Panc1 (cell line): Measurements from ENCODE around the gene LIPH. TPM values are rescaled to one million over a fixed set of nuclear protein-coding genes. Genes with fewer than 3 reads are reported as not detected.

Source experiments
- ATAC-seq: fragments of 200-7000 bp; cut with Tn5 transposase; 2 replicates; pipeline ENCODE4 v1.9.1; 2020; ENCODE audit warnings: mild to moderate bottlenecking, moderate library complexity
- BruUV-seq: library from RNA; stranded (reverse); fragments of 400-500 nt; replicated peaks from 2 replicates; lab custom pipeline; 2021; lab: Mats Ljungman, UMichigan
- CTCF ChIA-PET: fragments of 300-600 bp; sonication (Branson Sonifier 250); formaldehyde crosslinking; loops from one replicate; lab custom pipeline; 2022; ENCODE audit warnings: antibody characterized with exemption; lab: Charles Lee
- POLR2A ChIA-PET: fragments of 300-600 bp; sonication (Branson Sonifier 250); formaldehyde crosslinking; loops from one replicate; lab custom pipeline; 2022; ENCODE audit warnings: antibody characterized with exemption; lab: Charles Lee
- DNase-seq: peaks from one replicate; pipeline ENCODE4 v3.0.0-alpha.2; 2010; ENCODE audit warnings: low read depth, low spot score
- H3K27ac ChIP-seq: 2 replicates; pipeline ENCODE4 v1.5.1; 2011; ENCODE audit warnings: mild to moderate bottlenecking, low read length, inconsistent platforms
- H3K27me3 ChIP-seq: fragments of 200-500 bp; sonication (Bioruptor generic); 2 replicates; pipeline ENCODE4 v1.6.0; 2014; ENCODE audit warnings: low read length, inconsistent platforms; ENCODE audit not compliant: control insufficient read depth, insufficient read depth
- H3K36me3 ChIP-seq: fragments of 200-500 bp; sonication (Bioruptor generic); 2 replicates; pipeline ENCODE4 v1.5.1; 2014; ENCODE audit warnings: inconsistent platforms, mild to moderate bottlenecking, low read length, moderate library complexity; ENCODE audit not compliant: control insufficient read depth, insufficient read depth
- H3K4me1 ChIP-seq: 2 replicates; pipeline ENCODE4 v1.5.1; 2011; ENCODE audit warnings: inconsistent platforms, mild to moderate bottlenecking, low read length, moderate library complexity; ENCODE audit not compliant: control insufficient read depth, insufficient read depth
- H3K4me3 ChIP-seq, 2 experiments: 2 replicates each; pipeline ENCODE4 v1.5.1; 2011 to 2012; ENCODE audit warnings: low read depth in 2 of 2, low read length in 2 of 2, mild to moderate bottlenecking in 2 of 2, inconsistent platforms in 1 of 2, moderate library complexity in 1 of 2
- H3K9me3 ChIP-seq: fragments of 200-500 bp; sonication (Bioruptor generic); 2 replicates; pipeline ENCODE4 v1.5.1; 2014; ENCODE audit warnings: low read depth, mild to moderate bottlenecking, inconsistent platforms, low read length, moderate library complexity; ENCODE audit not compliant: control insufficient read depth, insufficient read depth
- POLR2AphosphoS5 ChIP-seq: IDR thresholded peaks from 2 replicates; pipeline ENCODE4 v1.6.1; 2012; ENCODE audit warnings: mild to moderate bottlenecking, low read depth, low read length, moderate library complexity
- SIN3A ChIP-seq: IDR thresholded peaks from 2 replicates; pipeline ENCODE4 v1.6.1; 2012; ENCODE audit warnings: low read depth, mild to moderate bottlenecking, low read length, moderate library complexity, borderline replicate concordance; ENCODE audit not compliant: insufficient read depth
- TCF7L2 ChIP-seq: IDR thresholded peaks from 2 replicates; pipeline ENCODE4 v1.6.1; 2011; ENCODE audit warnings: mild to moderate bottlenecking, low read depth, low read length, inconsistent platforms
- in situ Hi-C: cut with HindIII; loops from 2 replicates; pipeline ENCODE4 v1.10.0; 2016; ENCODE audit warnings: low sequenced_read_pairs, low pct_unique_long_range_greater_than_20kb
- intact Hi-C: fragments of 100-400 bp; cut with micrococcal nuclease; formaldehyde crosslinking; loops from one replicate; pipeline ENCODE4 v1.10.0; 2022; ENCODE audit not compliant: unreplicated experiment
- total RNA-seq: library from RNA; stranded (reverse); gene quantifications from one replicate; pipeline ENCODE4 v1.2.1, GENCODE V29; 2021; ENCODE audit not compliant: unreplicated experiment
- TF ChIP-seq, protein P1 (sequence below), 2 experiments: IDR thresholded peaks; 2 replicates each; pipeline ENCODE4 v1.6.1; 2011 to 2012; ENCODE audit warnings: low read depth in 2 of 2, control low read depth in 1 of 2, low read length in 1 of 2, mild to moderate bottlenecking in 1 of 2, moderate library complexity in 1 of 2; ENCODE audit not compliant: insufficient read depth in 1 of 2
- TF ChIP-seq, protein P2 (sequence below): fragments of 450-650 bp; IDR thresholded peaks from 2 replicates; pipeline ENCODE4 v1.5.1; 2017; ENCODE audit warnings: mild to moderate bottlenecking

The LIPH gene
- total RNA-seq, 1 experiment from 2014 or later = 19.9 TPM

DNA sequence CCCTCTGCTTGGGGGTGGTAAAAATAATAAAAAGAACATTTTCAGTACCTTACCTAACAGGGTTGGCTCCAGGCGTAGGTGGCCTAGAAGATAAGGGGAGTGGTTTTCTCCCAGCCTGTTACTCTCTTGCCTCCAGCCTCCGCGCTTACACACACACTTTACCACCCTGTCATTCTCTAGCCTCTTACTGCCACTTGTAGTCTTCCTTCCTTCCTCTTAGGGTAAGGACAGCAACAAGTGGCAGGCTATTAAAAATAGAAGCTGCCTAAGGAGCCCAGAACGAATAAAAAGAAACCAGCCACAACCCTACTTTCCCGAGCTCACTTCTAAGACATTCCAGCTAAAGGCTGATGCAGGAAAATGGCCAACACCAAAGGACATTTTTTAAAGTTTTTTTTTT is 9.6 kb upstream of the LIPH start:
- Histone ChIP-seq H3K4me1 (peaks cover 13% of the 10 kb centered on the region), H3K27me3 (no peaks in the 10 kb centered on the region), H3K27ac (no peak overlapping the region), H3K36me3 (no peaks in the 10 kb centered on the region), H3K9me3 (no peaks in the 10 kb centered on the region), H3K4me3 (no peak overlapping the region)
- no peak for TF ChIP-seq SIN3A
- no peak for TF ChIP-seq TCF7L2
- TF ChIP-seq, protein P1, sequence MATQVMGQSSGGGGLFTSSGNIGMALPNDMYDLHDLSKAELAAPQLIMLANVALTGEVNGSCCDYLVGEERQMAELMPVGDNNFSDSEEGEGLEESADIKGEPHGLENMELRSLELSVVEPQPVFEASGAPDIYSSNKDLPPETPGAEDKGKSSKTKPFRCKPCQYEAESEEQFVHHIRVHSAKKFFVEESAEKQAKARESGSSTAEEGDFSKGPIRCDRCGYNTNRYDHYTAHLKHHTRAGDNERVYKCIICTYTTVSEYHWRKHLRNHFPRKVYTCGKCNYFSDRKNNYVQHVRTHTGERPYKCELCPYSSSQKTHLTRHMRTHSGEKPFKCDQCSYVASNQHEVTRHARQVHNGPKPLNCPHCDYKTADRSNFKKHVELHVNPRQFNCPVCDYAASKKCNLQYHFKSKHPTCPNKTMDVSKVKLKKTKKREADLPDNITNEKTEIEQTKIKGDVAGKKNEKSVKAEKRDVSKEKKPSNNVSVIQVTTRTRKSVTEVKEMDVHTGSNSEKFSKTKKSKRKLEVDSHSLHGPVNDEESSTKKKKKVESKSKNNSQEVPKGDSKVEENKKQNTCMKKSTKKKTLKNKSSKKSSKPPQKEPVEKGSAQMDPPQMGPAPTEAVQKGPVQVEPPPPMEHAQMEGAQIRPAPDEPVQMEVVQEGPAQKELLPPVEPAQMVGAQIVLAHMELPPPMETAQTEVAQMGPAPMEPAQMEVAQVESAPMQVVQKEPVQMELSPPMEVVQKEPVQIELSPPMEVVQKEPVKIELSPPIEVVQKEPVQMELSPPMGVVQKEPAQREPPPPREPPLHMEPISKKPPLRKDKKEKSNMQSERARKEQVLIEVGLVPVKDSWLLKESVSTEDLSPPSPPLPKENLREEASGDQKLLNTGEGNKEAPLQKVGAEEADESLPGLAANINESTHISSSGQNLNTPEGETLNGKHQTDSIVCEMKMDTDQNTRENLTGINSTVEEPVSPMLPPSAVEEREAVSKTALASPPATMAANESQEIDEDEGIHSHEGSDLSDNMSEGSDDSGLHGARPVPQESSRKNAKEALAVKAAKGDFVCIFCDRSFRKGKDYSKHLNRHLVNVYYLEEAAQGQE (IDR thresholded peaks at IDR 0.05; ENCODE audit: insufficient read depth in 1 of 2, low read depth in 2 of 2, low read length in 1 of 2) = no peak
- TF ChIP-seq POLR2AphosphoS5 = no peak
- TF ChIP-seq, protein P2, sequence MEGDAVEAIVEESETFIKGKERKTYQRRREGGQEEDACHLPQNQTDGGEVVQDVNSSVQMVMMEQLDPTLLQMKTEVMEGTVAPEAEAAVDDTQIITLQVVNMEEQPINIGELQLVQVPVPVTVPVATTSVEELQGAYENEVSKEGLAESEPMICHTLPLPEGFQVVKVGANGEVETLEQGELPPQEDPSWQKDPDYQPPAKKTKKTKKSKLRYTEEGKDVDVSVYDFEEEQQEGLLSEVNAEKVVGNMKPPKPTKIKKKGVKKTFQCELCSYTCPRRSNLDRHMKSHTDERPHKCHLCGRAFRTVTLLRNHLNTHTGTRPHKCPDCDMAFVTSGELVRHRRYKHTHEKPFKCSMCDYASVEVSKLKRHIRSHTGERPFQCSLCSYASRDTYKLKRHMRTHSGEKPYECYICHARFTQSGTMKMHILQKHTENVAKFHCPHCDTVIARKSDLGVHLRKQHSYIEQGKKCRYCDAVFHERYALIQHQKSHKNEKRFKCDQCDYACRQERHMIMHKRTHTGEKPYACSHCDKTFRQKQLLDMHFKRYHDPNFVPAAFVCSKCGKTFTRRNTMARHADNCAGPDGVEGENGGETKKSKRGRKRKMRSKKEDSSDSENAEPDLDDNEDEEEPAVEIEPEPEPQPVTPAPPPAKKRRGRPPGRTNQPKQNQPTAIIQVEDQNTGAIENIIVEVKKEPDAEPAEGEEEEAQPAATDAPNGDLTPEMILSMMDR = no peak
- in situ Hi-C loops = no loop called here
- no TSS peak for BruUV-seq
- ATAC-seq (no peak), DNase-seq (no peak)
- POLR2A ChIA-PET = interaction anchor here (0.6 kb wide), 1 partner anchor 78 kb away, joined by 6 read pairs; no protein-coding TSS in a partner anchor
- CTCF ChIA-PET = no interaction called here
- intact Hi-C loops = no loop called here

DNA sequence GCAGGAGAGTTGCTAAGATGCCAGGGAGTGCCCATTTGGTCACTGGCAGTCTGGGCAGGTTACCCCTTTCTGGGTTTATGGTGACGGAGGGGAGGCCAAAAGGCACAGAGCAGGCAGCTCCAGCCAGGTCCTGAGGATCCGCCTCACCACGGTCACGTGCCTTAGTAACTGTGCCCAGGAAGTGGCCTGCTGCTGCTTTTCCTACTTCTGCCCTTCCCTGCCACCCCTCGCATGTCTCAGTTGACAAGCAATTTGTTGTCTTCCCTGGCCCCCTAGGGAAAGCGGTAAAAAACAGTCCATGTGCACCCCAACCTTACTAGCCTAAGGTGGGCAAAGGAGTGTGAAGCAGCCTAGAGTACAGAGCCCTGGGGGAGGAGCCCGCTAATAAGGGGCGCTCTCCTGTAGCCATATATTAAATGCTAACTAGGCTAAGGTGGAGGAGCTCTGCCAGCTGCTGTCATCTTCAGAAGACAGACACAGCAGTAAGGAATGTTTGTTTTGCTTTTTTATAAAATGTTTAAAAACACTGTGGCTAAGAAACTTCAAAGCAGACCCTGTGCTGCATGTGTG is 9.1 kb upstream of the LIPH start:
- ATAC-seq = no peak
- H3K4me3 ChIP-seq = no peak overlapping the region
- no peaks in the 10 kb centered on the region for H3K27me3 ChIP-seq
- BruUV-seq = no TSS peak
- peaks cover 13% of the 10 kb centered on the region for H3K4me1 ChIP-seq
- no peak for DNase-seq
- intact Hi-C loops (no loop called here), in situ Hi-C loops (no loop called here)
- TF ChIP-seq POLR2AphosphoS5 (no peak), TCF7L2 (no peak), SIN3A (no peak)
- TF ChIP-seq, protein P1 (IDR thresholded peaks at IDR 0.05; ENCODE audit: insufficient read depth in 1 of 2, low read depth in 2 of 2, low read length in 1 of 2) = no peak
- TF ChIP-seq, protein P2 = no peak
- POLR2A ChIA-PET = interaction anchor here (0.6 kb wide), 1 partner anchor 78 kb away, joined by 6 read pairs; no protein-coding TSS in a partner anchor
- CTCF ChIA-PET = no interaction called here
- no peak overlapping the region for H3K27ac ChIP-seq
- H3K36me3 ChIP-seq = no peaks in the 10 kb centered on the region
- no peaks in the 10 kb centered on the region for H3K9me3 ChIP-seq
